Activated CD4-positive, alpha-beta T cell treated with anti-CD3 and anti-CD28 coated beads, Interleukin-2, amount 50 U/mL, for 4 hours (primary cell): ENCODE data around the gene IL4I1.
A peak's percentile ranks its signal among the peaks of the same experiment; 100 is the strongest.
"Not testable (repeated sequence)": the region's sequence is repeated elsewhere in the genome, so short reads cannot be mapped to it uniquely, and the experiment has no call there.

Experiments
- DNase-seq, 2 experiments: peaks; one replicate each; pipeline ENCODE4 v3.0.0-alpha.2; 2020

IL4I1 gene, protein sequence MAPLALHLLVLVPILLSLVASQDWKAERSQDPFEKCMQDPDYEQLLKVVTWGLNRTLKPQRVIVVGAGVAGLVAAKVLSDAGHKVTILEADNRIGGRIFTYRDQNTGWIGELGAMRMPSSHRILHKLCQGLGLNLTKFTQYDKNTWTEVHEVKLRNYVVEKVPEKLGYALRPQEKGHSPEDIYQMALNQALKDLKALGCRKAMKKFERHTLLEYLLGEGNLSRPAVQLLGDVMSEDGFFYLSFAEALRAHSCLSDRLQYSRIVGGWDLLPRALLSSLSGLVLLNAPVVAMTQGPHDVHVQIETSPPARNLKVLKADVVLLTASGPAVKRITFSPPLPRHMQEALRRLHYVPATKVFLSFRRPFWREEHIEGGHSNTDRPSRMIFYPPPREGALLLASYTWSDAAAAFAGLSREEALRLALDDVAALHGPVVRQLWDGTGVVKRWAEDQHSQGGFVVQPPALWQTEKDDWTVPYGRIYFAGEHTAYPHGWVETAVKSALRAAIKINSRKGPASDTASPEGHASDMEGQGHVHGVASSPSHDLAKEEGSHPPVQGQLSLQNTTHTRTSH

DNA sequence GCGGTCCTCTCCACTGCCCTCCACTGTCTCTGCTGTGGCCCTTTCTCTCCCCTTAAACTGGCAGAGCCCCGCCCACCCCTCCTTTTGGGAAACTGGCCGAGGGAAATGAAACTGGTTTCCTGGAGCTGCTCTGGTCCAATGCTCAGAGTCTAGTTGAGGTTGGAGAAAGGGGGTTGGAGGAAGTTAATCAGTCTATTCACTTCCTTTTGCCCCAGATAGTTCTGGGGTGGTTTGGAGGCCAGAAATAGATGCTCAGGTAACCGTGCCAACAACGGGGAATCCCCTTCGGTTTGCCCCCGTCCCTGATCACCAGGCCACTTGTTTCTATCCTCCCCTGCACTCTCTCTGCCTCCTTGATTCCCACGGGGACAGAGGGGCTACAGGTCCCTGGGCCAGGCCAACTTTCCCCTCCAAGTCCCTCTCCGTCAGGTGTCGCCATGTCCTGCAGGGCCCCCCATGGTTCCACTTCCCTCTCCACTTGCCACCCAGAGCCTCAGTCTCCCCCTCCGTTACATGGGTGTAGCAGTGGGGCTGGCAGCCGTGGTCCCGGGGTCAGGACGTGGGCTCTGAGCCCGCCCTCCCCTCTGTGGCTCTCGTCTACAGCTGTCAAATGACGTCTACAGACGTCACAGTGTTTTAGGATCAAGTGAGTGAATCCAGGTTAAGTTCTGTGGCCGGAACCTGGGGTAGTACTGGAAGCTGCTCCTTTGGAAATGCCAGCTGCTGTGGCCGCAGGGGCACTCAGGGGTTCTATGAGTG, at the start of gene IL4I1:
Gene IL4I1, minus strand, starts transcription at position 25 of the 759 bp plus-strand sequence. CDS start 727 bp downstream, outside the sequence.
- DNase-seq, result peak; percentile 50 to 57

DNA sequence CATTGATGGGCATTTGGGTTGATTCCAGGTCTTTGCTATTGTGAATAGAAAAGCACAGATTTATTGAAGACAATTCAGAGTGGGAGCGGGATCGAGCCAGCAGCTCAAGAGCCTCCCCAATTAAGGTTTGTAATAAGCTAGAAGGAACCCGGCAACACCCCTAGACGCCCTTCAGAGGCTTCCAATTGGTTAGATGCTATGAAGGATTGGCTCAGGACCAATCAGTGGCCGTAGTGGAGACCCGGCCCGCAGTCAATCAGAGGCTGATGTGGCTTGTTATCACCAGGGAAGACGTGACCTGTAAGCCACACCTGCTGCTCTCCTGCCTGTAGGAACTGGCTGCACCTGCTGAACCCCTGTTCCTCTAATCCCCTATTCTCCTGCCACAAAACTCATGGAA, 49.7 kb upstream of the IL4I1 start:
- no peak for DNase-seq

DNA sequence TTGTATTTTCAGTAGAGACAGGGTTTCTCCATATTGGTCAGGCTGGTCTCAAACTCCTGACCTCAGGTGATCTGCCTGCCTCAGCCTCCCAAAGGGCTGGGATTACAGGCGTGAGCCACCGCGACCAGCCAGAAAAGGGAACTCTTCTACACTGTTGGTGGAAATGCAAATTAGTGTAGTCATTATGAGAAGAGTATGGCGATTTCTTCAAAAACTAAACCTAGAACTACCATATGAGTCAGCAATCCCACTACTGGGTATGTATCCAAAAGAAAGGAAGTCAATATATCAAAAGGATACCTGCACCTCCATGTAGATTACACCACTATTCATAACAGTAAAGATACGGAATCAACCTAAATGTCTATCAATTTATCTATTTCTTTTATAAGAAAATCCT, 47.9 kb upstream of the IL4I1 start:
- DNase-seq, result not testable (repeated sequence)

DNA sequence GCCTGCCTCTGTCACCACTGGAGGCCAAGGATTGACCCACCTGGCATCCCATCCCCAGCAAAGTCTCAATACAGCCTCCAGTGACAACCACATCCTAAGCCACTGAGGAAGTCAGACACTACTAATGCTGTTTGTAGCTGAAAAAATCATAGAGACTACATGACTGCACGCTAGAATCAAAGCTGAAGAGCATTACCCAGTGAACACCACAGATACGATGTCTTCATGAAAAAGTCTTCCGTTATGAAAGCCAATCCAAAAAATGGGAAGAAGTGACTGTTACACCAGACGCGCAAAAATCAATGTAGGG, 43.8 kb upstream of the IL4I1 start:
- no peak for DNase-seq

DNA sequence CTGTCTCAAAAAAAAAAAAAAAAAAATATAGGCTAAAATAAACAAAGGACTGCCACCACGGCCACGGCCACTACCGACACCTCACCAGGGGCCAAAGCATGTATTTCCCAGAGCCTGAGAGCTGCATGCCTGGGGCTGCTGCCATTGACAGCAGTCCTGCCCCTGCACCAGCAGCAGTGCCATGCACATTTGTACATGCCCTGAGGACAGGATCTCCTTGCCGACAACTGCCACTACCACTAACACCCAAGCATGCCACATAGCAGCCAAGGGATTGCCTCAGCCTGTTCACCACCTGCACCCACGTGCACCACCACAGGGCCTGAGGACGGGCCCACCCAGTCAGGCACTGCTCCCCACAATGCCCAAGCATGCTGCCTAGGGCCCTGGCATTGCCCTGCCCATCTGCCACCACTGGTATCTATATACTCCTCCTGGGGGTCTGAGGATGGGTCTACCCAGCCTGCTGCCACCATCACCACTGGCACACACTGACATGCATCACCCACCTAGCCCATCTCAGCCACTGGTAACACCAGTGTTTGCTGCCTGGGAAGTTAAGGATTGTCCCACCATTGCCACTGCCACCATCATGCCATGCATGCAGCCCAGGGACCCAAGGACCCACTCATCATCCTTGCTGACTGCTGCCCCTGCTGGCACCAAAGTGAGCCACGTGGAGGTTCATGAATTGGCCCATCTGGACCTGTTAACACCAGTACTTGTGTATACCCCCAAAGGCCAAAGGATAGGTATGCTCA, 43.2 kb upstream of the IL4I1 start:
- no peak for DNase-seq

DNA sequence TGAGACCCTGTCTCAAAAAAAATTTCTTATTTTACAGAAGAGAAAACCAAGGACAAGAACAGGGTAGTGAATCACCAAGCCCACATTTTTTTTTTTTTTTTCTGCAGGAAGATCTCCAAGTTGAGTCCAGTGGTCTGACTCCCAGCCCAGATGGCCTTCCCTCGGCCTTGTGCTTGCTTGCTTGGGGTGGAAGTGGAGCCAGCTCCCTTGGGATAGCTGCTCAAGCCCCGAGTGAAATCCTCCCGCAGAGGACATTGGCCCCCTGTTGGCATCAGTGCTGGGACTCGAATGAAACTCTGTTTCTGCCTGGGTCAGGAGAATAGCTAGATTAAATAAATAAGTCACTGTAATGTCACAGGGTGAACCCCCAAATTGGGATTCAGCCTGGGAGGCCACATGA, 42.0 kb upstream of the IL4I1 start:
- DNase-seq, result no peak

DNA sequence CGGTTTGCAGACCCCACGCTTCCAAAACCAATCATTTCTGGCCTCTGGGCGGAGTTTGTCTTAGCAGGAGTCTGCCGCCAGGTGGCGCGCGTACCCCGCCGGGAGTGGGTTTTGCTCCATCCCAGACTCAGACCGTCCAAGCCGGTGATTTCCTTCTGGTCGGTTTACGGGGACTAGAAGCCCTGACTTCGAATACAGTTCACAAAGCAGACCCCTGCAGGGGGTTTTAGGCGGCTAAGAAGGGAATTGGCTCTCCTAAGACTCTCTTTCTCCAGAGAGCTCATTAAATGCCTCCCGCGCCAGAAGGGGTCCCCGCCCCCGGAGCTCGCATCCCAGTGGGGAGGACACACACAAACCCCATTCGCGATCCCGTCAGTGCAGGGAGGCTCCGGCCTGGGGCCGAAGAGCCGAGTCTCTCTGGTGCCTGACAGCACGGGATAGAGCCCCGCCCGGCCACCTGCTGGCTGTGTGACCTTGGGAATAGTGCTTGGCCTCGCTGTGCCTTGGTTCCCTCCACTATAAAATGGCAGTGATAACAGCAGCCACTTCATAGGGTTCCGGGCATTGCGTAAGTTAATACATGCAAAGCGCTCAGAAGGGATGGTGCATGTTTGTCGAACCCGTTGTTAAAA, 41.2 kb upstream of the IL4I1 start:
- peak; percentile 67 to 73 for DNase-seq

DNA sequence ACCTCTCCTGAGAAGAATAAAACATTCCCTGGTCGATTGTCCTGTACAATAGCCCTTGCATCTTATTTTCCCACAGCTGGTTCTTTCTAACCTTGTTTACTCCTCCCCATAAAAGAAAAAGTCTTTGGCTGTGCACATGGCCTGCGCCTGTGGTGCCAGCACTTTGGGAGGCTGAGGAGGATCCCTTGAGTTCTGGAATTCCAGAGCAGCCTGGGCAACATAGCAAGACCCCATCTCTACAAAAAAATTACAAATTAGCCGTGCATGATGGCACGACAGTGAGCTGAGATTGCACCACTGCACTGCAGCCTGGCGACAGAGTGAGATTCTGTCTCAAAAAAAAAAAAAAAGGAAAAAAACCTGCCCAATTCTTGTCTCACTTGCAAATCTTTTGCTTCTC, 39.9 kb upstream of the IL4I1 start:
- no peak for DNase-seq

DNA sequence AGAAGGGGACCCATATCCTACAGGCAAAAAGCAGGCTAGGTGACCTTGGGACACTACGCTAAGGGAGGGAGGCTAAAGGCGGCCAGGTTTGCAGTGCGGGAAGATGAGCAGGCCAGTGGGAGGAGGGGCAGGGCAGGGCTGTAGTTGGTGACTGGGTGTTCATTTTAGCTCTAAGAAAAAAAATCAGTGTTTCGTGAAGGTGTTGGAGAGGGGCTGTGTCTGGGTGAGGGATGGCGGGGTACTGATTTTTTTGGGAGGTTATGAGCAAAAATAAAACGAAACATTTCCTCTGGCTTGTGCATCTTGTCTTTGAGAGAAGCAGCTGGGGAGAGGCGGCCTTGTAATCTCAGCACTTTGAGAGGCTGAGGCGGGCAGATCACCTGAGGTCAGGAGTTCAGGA, 37.0 kb upstream of the IL4I1 start:
- DNase-seq, result no peak

DNA sequence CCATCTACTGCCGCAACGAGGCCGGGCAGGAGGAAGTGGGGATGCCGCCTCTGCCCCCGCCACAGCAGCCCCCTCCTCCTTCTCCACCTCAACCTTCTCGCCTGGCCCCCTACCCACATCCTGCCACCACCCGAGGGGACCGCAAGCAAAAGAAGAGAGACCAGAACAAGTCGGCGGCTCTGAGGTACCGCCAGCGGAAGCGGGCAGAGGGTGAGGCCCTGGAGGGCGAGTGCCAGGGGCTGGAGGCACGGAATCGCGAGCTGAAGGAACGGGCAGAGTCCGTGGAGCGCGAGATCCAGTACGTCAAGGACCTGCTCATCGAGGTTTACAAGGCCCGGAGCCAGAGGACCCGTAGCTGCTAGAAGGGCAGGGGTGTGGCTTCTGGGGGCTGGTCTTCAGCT, 36.0 kb upstream of the IL4I1 start:
- no peak for DNase-seq

DNA sequence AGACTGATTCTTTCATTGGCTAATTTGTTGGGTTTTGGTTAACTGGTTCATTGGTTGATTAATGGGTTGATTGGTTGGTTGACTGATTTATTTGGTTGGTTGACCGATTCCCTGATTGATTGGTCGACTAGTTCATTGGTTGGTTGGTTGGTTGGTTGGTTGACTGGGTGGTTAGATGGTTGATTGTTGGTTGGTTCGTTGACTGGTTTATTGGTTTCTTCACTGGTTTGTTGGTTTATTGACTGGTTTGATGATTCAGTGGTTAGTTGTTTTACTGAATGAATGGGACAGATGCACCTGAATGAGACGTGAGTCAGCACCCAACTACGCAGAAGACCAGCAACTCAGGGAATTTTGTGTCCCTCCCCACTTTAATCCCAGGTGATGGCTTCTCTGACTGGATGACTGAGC, 35.4 kb upstream of the IL4I1 start:
- DNase-seq, result no peak

DNA sequence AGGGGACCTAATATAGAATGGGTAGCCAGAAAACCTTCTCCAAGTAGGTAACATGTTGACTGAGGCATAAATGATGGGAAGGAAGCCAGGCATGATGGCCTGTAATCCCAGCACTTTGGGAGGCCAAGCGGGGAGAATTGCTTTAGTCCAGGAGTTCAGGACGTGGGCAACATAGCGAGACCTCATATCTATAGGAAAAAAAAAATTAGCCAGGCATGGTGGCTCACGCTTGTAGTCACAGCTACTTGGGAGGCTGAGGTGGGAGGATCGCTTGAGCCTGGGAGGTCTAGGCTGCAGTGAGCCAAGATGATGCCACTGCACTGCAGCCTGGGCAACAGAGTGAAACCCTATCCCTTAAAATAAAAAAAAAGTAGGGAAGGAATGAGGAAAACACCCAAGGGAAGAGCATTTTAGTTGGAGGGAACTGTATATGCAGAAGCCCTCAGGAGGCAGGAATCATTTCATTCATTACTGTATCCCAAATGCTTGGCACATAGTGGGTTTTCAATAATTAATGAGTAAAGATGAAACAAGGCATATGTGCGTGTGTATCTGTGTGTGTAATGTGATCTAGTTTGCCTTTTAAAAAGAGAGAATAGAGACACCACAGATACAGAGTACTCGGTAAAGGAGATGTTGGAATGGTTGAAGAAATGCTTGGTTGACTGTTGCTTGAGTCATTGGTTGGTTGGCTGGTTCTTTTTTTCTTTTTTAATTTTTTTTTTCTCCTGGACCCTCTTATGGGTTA, 34.8 kb upstream of the IL4I1 start:
- no peak for DNase-seq

DNA sequence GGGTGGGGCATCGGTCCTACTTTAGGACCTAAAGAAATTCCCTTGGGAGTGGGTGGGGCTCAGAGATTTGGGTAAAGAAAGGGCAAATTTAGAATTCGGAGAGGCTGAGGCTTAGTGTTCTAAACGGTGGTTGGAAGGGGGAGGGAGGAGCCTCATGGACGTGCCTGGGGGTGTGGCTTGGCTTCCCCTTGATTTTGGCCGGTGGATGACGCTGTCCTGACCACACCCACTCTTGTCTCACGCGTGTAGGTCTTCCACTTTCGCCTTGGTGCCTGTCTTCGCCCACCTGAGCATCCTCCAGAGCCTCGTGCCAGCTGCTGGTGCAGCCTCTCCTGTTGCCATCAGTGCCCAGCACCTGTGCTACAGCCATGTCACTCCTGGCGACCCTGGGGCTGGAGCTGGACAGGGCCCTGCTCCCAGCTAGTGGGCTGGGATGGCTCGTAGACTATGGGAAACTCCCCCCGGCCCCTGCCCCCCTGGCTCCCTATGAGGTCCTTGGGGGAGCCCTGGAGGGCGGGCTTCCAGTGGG, 33.9 kb upstream of the IL4I1 start:
- no peak for DNase-seq

DNA sequence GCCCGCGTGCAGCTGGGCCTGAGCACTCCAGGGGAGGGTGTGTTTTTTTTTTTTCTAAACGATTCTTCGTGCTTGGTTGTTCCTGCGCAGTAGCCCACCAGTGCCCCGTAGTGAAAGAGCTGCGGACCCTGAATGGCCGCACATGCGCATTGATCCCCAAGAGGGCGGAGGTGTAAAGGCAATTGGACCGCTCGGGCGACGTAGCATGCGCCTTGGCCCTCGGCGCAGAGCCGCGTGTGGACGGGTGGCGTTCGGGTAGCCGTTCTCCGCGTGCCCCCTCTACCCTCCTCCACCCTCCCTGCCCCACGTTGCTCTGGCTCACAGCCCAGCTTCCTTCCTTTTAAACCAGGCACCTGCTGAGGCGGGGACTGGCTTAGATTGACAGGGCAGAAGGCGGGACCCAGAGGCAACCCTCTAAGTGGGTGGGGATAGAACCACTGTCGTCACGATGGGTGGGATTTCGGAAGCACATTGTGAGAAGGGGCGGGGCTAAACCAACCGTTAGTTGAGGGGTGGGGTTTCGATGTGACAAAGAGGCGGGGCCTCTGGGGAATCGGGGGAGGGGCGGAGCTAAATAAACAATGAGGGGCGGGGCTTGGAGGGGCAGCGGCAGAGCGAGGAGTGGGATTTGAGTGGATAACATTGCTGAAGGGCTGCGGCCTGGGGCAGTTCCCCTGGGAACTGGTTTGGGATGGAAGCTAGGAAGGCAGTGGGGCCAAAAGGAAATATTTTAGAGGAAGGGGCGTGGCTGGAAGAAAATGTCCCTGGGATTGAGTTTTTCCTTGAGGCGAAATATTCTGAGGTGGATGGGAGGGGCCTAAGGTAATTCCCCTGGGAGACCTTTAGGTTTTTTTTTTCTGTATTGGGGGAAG, 33.2 kb upstream of the IL4I1 start:
- DNase-seq, result peak; percentile 92 to 93

DNA sequence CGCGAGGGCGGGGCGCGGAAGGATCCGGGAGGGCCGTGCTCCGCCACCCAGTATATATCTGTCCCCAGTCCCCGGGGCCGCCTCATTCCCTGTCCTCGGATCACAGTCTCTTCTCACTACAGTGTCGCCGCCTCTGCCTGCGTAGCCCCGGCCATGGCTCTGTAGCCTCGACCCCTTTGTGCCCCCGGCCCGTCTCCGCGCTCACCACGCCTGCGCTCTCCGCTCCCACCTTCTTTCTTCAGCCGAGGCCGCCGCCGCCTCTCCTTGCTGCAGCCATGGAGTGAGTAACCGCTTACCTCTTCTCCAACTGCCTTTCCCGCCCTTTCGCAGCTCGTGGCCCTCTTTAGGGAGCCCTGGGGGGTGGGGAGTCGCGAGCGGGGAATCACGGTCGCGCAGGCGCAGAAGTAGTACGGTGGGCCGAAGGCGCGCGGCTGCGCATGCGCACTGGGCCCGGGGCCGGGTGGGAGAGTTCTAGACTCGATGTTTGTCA, 32.5 kb upstream of the IL4I1 start, which contains the start of the genes ATF5 and NUP62:
Gene ATF5, plus strand, starts transcription at position 85 of the 490 bp plus-strand sequence. CDS start 1,646 bp downstream, outside the sequence.
Gene NUP62, minus strand, starts transcription at position 384 of the 490 bp plus-strand sequence. CDS start 19,697 bp downstream, outside the sequence.
- DNase-seq, result peak; percentile 88

DNA sequence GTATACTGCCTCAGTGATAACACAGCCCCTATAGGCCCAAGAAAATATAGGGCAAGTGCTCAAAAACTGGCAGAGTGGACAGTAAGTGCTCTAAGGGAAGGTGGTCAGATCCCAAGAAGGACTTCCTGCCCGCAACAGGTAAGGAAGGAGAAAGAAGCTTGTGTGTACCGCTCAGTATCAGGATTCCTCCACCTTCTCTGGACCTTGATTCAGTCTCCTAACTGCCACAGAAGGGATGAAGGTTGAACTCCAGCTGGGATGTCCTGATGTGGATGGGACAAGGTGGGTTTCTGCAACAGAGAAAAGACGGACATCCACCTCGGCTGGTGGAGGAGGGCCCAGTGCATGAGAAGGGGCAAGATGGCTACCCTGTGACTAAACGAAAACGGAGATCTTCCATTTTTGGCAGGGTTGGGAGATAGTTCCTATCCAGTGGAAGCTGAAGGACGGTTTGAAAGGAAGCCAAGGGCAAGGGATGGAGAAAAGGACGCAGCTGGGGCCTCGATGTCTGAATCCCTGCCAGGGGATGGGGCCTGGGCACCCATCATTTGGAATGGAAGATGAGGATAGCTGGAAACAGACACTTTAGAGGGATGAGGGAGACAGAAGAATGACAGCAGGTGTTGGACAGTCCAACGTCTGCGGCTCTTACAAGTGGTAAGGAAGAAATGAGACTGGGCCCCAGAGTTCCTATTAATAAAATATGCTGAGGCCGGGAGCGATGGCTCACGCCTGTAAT, 31.0 kb upstream of the IL4I1 start:
- DNase-seq, result no peak

DNA sequence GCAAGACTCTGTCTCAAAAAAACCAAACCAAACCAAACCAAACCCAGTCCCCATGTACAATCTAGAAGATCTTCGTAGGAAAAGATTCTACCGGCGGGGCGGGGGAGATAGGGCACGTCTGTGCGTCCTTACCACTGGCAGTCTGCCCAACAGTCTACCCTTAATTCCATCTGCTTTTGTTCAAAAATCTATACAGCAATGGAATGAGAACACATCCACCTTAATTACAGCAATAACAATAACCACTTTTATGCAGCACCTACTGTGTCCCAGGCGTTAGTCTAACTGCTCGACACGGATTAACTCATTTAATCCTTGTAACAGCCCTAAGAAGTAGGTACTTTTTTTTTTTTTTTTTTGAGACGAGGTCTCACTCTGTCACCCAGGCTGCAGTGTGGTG, 29.8 kb upstream of the IL4I1 start:
- DNase-seq, result no peak

DNA sequence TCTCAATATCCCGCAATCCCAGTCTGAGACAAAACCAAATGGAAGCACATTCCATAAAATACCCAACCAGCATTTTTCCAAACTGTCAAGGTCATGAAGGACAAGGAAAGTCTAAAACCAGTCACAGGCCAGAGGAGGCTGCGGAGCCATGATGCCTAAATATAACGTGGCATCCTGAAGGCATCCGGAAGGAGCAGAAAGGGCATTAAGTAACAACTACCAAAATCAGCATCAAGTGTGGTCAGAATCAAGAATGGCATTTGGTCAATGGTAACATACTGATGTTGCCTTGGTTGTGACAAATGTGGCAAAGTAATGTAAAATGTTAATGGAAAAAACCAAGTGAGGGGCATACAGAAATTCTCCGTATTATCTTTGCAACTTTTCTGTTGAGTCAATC, 28.8 kb upstream of the IL4I1 start:
- no peak for DNase-seq

DNA sequence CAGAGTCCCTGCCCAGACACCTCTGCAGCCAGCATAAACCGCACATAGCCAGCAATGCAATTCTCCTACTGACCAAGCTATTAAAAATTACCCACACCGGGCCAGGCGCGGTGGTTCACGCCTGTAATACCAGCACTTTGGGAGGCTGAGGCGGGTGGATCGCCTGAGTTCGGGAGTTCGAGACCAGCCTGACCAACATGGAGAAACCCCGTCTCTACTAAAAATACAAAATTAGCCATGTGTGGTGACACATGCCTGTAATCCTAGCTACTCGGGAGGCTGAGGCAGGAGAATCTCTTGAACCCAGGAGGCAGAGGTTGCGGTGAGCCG, 28.2 kb upstream of the IL4I1 start:
- DNase-seq, result not testable (repeated sequence)
